Measurements from ENCODE around the gene ASAP3.
"Not testable (repeated sequence)": the region's sequence is repeated elsewhere in the genome, so short reads cannot be mapped to it uniquely, and the experiment has no call there.

Gene ASAP3

GRCh38 chr1:23394181-23394580 lies 89.8 kb downstream of the ASAP3 start:
- DNase-seq: no peak

GRCh38 chr1:23393706-23394105 lies 90.3 kb downstream of the ASAP3 start:
- DNase-seq: no peak

- DNase-seq: no peak
These were observed 91.7 kb downstream of the ASAP3 start for GRCh38 chr1:23392125-23392855.

GRCh38 chr1:23389837-23390321 lies 94.1 kb downstream of the ASAP3 start:
- no peak for DNase-seq

- DNase-seq: no peak
These were observed 96.5 kb downstream of the ASAP3 start for GRCh38 chr1:23387494-23387893.

GRCh38 chr1:23385119-23385621 lies 98.8 kb downstream of the ASAP3 start:
- no peak for DNase-seq

- DNase-seq: no peak
These were observed 99.5 kb downstream of the ASAP3 start for GRCh38 chr1:23384312-23385058.

GRCh38 chr1:23383577-23384311 lies 100.2 kb downstream of the ASAP3 start:
- no peak for DNase-seq

GRCh38 chr1:23381233-23381885 lies 102.6 kb downstream of the ASAP3 start:
- DNase-seq: no peak

GRCh38 chr1:23380719-23381118 lies 103.3 kb downstream of the ASAP3 start:
- DNase-seq: no peak

- DNase-seq: not testable (repeated sequence)
These were observed 103.7 kb downstream of the ASAP3 start for GRCh38 chr1:23380236-23380635.

All from NCI-H1048 (cell line).